ENCODE results near the gene GATAD2A. TPM values are rescaled to one million over a fixed set of nuclear protein-coding genes. Genes with fewer than 3 reads are reported as not detected.
A peak's percentile ranks its signal among the peaks of the same experiment; 100 is the strongest.
"Not testable (repeated sequence)": the region's sequence is repeated elsewhere in the genome, so short reads cannot be mapped to it uniquely, and the experiment has no call there.

GATAD2A gene
- total and polyA plus RNA-seq, 4 donors, result 14.2 to 44.1 (median 35.0) TPM

DNA sequence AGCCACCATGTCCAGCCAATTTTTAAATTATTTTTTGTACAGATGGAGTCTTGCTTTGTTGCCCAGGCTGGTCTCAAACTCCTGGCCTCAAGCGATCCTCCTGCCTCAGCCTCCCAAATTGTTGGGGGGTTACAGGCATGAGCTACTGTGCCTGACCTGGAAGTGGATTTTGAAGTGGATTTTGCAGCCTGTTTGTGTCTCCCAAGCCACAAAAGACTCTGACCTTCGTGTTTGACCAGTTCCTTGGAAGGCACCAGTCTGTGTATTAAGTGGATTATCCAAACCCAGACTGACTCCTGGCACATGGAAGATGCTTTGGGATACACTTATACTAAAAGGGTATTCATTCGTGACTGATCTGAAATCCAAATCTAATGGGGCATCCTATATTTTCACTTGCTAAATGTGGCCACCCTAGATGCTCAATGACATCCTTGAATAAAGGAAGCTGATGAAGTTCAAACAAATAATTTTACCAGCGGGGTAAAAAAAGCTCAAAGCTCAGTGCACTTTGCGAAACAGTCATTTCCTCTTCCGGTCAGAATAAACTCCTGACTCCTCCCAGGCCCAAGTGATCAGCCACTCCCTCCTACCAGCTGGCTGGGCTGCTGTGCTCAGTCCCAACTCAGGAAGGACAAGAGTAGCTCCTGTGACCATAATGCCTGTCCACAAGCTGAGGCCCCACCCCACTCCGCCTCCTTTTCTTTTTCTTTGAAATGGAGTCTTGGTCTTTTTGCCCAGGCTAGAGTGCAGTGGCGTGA lies 32.6 kb upstream of the GATAD2A start:
- Histone ChIP-seq H3K36me3 (ENCODE audit: control insufficient read depth, insufficient read depth, low read length) (no peaks in the 10 kb centered on the region), H3K27ac (ENCODE audit: low read depth, low read length) (no peak overlapping the region)
- WGBS (ENCODE audit: insufficient coverage), result 68% methylated on average over 8 of the region's 8 CpGs

DNA sequence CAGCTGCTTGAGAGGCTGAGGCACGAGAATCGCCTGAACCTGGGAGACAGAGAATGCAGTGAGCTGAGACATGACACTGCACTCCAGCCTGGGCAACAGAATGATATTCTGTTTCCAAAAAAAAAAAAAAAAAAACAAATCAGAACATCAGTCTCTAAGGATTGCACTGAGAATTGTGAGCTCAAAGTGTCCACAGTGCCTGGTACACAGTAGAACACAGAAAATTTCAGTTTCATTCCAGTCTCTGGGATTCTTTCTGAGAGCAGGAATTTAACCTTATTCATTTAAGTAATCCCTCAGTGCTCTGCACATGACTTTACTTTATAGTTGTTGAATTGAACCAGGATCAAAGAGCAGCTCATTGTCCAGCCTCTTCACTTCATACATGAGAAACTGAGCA lies 25.9 kb upstream of the GATAD2A start:
- no peak overlapping the region for H3K27ac ChIP-seq (ENCODE audit: low read depth, low read length)
- no CpG with 5 or more reads among the region's 2 CpGs for WGBS (ENCODE audit: insufficient coverage)

More for the DNA sequence above, 32.6 kb upstream of the GATAD2A start:
- DNase-seq (ENCODE audit: low read depth in 4 of 6, low spot score in 6 of 6), result no peak
- Histone ChIP-seq H3K27me3 (ENCODE audit: control insufficient read depth, insufficient read depth, low read length) (no peaks in the 10 kb centered on the region), H3K4me3 (ENCODE audit: low read depth, low read length) (no peak overlapping the region), H3K4me1 (ENCODE audit: control insufficient read depth, insufficient read depth, low read length) (no peaks in the 10 kb centered on the region), H3K9me3 (ENCODE audit: control insufficient read depth, insufficient read depth, low read length) (no peaks in the 10 kb centered on the region)

DNA sequence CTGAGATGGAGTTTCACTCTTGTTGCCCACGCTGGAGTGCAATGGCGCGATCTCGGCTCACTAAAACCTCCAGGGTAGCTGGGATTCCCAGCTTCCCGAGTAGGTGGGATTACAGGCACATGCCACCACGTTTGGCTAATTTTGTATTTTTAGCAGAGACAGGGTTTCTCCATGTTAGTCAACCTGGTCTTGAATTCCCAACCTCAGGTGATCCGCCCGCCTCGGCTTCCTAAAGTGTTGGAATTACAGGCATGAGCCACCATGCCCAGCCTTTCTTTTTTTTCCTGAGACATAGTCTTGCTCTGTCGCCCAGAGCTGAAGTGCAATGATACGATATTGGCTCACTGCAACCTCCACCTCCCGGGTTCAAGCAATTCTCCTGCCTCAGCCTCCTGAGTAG lies 25.2 kb upstream of the GATAD2A start:
- DNase-seq (ENCODE audit: low read depth in 4 of 6, low spot score in 6 of 6); H3K27me3 ChIP-seq (ENCODE audit: control insufficient read depth, insufficient read depth, low read length); H3K9me3 ChIP-seq (ENCODE audit: control insufficient read depth, insufficient read depth, low read length); H3K36me3 ChIP-seq (ENCODE audit: control insufficient read depth, insufficient read depth, low read length); H3K4me3 ChIP-seq (ENCODE audit: low read depth, low read length); H3K4me1 ChIP-seq (ENCODE audit: control insufficient read depth, insufficient read depth, low read length); H3K27ac ChIP-seq (ENCODE audit: low read depth, low read length): not testable (repeated sequence)
- whole genome bisulfite sequencing (ENCODE audit: insufficient coverage), result 89% methylated on average over 12 of the region's 12 CpGs

More for the DNA sequence above, 25.9 kb upstream of the GATAD2A start:
- Histone ChIP-seq H3K9me3 (ENCODE audit: control insufficient read depth, insufficient read depth, low read length) (no peaks in the 10 kb centered on the region), H3K36me3 (ENCODE audit: control insufficient read depth, insufficient read depth, low read length) (no peaks in the 10 kb centered on the region), H3K4me1 (ENCODE audit: control insufficient read depth, insufficient read depth, low read length) (peaks cover 2% of the 10 kb centered on the region), H3K27me3 (ENCODE audit: control insufficient read depth, insufficient read depth, low read length) (no peaks in the 10 kb centered on the region), H3K4me3 (ENCODE audit: low read depth, low read length) (no peak overlapping the region)
- no peak for DNase-seq (ENCODE audit: low read depth in 4 of 6, low spot score in 6 of 6)

DNA sequence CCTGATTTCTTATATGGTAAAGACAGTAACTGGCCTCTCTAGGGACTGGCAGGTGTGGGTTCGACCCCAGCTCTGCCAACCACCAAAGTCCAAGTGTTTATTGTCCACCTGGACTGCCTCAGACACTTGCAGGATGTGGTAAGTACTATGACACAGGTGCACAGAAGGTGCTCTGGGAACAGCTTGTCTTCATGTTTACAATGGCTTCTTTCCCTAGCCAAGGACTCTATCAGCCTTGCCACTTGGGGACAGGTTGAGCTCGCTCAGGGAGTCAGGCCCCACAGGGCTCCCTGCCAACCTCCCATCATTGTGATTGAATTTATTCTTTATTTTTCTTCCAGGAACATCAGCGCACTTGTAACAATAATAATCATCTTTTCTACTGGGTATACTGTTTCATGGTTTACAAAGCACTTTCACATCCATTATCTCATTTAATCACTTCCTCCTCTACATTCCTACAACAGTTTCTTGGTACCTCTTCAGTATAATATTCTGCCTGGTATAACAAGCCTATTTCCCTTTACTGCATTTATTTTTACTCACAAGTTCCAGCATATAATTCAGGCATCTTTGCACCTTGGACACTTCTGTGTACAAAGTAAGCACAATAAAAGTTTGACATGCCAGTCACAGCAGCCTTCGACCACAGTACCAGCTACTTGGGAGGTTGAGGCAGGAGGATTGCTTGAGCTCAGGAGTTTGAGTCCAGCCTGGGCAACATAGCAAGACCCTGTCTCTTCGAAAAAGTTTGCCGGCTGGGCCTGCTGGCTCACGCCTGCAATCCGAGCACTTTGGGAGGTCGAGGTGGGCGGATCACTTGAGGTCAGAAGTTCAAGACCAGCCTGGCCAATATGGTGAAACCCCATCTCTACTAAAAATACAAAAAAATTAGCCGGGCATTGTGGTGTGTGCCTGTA lies 24.2 kb upstream of the GATAD2A start:
- H3K4me3 ChIP-seq (ENCODE audit: low read depth, low read length), result no peak overlapping the region
- 71% methylated on average over 7 of the region's 11 CpGs for WGBS (ENCODE audit: insufficient coverage)
- peaks cover 11% of the 10 kb centered on the region for H3K4me1 ChIP-seq (ENCODE audit: control insufficient read depth, insufficient read depth, low read length)
- DNase-seq (ENCODE audit: low read depth in 4 of 6, low spot score in 6 of 6), result no peak
- no peaks in the 10 kb centered on the region for H3K9me3 ChIP-seq (ENCODE audit: control insufficient read depth, insufficient read depth, low read length)
- H3K27ac ChIP-seq (ENCODE audit: low read depth, low read length), result no peak overlapping the region
- no peaks in the 10 kb centered on the region for H3K27me3 ChIP-seq (ENCODE audit: control insufficient read depth, insufficient read depth, low read length)
- no peaks in the 10 kb centered on the region for H3K36me3 ChIP-seq (ENCODE audit: control insufficient read depth, insufficient read depth, low read length)

DNA sequence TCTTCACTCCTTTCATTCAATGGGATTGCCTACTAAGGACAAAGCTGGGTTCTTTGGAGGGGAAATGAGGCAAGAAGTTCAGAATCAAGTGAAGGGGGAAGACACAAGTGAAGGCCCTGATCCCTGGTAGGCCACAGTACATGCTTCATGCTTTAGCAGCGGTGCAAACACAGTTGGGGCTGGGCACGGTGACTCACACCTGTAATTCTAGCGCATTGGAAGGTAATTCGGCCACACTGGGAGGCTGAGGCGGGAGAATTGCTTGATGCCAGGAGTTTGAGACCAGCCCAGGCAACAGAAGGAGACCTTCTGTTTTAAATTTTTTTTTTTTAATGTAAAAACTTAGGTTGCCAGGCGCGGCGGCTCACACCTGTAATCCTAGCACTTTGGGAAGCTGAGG lies 23.4 kb upstream of the GATAD2A start:
- Histone ChIP-seq H3K4me3 (ENCODE audit: low read depth, low read length) (no peak overlapping the region), H3K9me3 (ENCODE audit: control insufficient read depth, insufficient read depth, low read length) (no peaks in the 10 kb centered on the region), H3K27me3 (ENCODE audit: control insufficient read depth, insufficient read depth, low read length) (no peaks in the 10 kb centered on the region), H3K4me1 (ENCODE audit: control insufficient read depth, insufficient read depth, low read length) (peaks cover 19% of the 10 kb centered on the region), H3K36me3 (ENCODE audit: control insufficient read depth, insufficient read depth, low read length) (no peaks in the 10 kb centered on the region), H3K27ac (ENCODE audit: low read depth, low read length) (no peak overlapping the region)
- whole genome bisulfite sequencing (ENCODE audit: insufficient coverage), result 99% methylated on average over 6 of the region's 8 CpGs
- no peak for DNase-seq (ENCODE audit: low read depth in 4 of 6, low spot score in 6 of 6)

DNA sequence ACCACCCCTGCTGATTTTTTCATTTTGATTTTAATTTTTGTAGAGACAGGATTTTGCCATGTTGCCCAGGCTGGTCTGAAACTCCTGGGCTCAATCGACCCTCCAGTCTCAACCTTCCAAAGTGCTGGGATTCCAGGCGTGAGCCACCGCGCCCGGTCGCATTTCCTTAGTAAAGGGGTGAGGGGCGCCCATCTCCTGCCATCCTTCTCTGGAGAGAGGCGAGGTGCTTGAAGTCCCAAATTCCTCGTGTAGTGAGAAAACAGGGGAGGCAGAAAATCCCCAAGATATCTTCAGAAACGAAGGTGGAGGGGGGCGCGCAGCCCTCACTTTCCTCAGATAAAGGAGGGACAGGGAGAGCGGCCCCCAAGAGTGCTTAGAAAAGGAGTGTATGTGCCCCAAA lies 21.0 kb upstream of the GATAD2A start:
- H3K27me3 ChIP-seq (ENCODE audit: control insufficient read depth, insufficient read depth, low read length), result no peaks in the 10 kb centered on the region
- no peaks in the 10 kb centered on the region for H3K36me3 ChIP-seq (ENCODE audit: control insufficient read depth, insufficient read depth, low read length)
- DNase-seq (ENCODE audit: low read depth in 4 of 6, low spot score in 6 of 6), result no peak
- H3K9me3 ChIP-seq (ENCODE audit: control insufficient read depth, insufficient read depth, low read length), result no peaks in the 10 kb centered on the region
- WGBS (ENCODE audit: insufficient coverage), result 56% methylated on average over 9 of the region's 13 CpGs
- H3K4me3 ChIP-seq (ENCODE audit: low read depth, low read length), result peak overlapping the region; percentile 56
- peaks cover 25% of the 10 kb centered on the region for H3K4me1 ChIP-seq (ENCODE audit: control insufficient read depth, insufficient read depth, low read length)
- H3K27ac ChIP-seq (ENCODE audit: low read depth, low read length), result peak overlapping the region; percentile 71

DNA sequence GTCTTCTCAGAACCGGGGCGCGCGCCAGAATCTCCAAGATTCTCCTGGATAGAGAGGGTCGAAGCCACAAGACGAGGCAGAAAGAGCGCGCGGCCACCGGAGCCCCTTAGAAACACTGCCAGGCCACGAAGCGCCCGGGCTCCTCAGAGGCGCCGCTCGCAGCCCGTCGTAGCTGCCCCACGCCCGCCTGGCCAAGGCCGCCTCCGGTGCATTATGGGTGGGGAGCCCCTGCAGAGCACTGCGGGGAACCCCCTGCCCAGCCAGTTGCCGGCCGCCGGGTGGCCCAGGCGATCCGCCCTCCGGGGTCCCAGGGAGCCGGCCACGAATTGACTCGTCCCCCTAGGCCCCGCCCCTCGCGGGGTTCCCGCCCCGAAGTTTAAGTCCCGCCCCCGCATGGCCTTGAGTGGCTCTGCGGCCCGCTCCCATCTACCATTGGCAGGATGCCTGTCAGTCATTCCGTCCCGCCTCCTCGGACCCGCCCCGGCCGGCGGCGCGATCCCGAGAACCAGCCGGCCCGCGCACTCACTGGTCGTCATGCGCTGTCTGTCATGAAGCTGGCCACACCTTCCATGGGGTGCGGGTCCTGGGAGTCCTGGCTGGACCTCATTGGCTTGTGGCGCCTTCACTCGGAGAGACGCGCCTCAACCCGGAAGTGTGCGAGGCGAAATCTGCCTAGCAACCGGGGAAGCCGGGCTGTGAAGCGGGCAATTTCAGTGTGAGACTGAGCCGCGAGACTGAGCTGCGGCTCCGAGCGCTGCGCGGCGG lies 20.2 kb upstream of the GATAD2A start:
- H3K27me3 ChIP-seq (ENCODE audit: control insufficient read depth, insufficient read depth, low read length), result no peaks in the 10 kb centered on the region
- H3K36me3 ChIP-seq (ENCODE audit: control insufficient read depth, insufficient read depth, low read length), result no peaks in the 10 kb centered on the region
- peaks cover 32% of the 10 kb centered on the region for H3K4me1 ChIP-seq (ENCODE audit: control insufficient read depth, insufficient read depth, low read length)
- H3K9me3 ChIP-seq (ENCODE audit: control insufficient read depth, insufficient read depth, low read length), result no peaks in the 10 kb centered on the region
- under 1% methylated on average over 75 of the region's 75 CpGs for WGBS (ENCODE audit: insufficient coverage)
- DNase-seq (ENCODE audit: low read depth in 4 of 6, low spot score in 6 of 6), result peak; percentile 94 to 100 (median 98)
- peak overlapping the region; percentile 71 for H3K27ac ChIP-seq (ENCODE audit: low read depth, low read length)
- H3K4me3 ChIP-seq (ENCODE audit: low read depth, low read length), result peak overlapping the region; percentile 65

DNA sequence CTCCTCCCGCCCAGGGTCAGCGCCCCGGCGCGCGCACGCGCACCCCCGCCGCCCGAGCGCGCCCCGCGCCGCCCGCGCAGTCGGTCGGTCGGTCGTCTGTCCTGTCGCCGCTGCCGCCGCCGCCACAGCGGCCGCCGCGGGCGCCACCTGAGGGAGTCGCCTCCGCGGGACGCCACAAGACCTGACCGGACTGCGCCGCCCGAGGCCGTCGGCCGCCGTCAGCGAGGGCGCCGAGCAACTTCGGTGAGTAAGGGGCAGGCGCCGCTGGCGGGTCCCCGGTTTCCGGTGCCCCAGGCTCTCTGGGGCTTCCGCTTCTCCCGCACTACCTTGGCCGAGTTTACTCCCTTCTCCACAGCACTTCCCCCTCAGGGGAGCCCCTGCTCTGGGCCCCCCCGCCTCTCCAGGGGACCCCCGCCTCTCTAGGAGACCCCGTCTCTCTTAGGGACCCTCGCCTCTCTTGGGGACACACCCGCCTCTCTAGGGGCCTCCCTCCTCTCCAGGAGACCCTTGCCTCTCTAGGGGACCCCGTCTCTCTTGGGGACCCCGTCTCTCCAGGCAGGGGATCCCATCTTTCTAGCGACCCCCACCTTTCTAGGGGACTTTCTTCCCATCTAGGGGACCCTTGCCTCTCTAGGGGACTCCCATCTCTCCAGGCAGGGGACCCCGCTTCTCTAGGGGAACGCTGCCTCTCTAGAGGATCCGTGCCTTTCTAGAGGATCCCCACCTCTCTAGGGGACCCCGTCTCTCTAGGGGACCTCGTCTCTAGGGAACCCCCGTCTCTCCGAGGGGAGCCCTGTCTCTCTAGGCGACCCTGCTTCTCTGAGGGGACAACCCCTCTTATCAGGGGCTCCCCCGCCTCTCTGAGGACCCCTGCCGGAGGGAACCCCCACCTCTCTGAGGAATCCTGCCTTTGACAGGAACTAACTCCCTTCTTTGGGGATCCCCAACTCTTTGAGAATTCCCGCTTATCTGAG lies 19.3 kb upstream of the GATAD2A start:
- WGBS (ENCODE audit: insufficient coverage), result 2% methylated on average over 74 of the region's 75 CpGs
- peak in 1 of 6 donors; percentile 12 for DNase-seq (ENCODE audit: low read depth in 4 of 6, low spot score in 6 of 6)
- peak overlapping the region; percentile 33 for H3K27ac ChIP-seq (ENCODE audit: low read depth, low read length)

More for the DNA sequence above, 19.3 kb upstream of the GATAD2A start:
- H3K4me1 ChIP-seq (ENCODE audit: control insufficient read depth, insufficient read depth, low read length), result peaks cover 32% of the 10 kb centered on the region
- H3K9me3 ChIP-seq (ENCODE audit: control insufficient read depth, insufficient read depth, low read length), result no peaks in the 10 kb centered on the region
- H3K4me3 ChIP-seq (ENCODE audit: low read depth, low read length), result peak overlapping the region; percentile 65
- no peaks in the 10 kb centered on the region for H3K36me3 ChIP-seq (ENCODE audit: control insufficient read depth, insufficient read depth, low read length)
- no peaks in the 10 kb centered on the region for H3K27me3 ChIP-seq (ENCODE audit: control insufficient read depth, insufficient read depth, low read length)

Measured in spinal cord (tissue), 10 donors.